IMR-90 (cell line): ENCODE results near the gene FUT9. TPM values are rescaled to one million over a fixed set of nuclear protein-coding genes. Genes with fewer than 3 reads are reported as not detected.

Source experiments
- ATAC-seq: fragments of 200-7000 bp; cut with Tn5 transposase; 2 replicates; pipeline ENCODE4 v1.9.1; 2020; ENCODE audit warnings: low read depth, mild to moderate bottlenecking, moderate library complexity
- BruUV-seq: library from RNA; stranded (reverse); fragments of 400-500 nt; replicated peaks from 2 replicates; lab custom pipeline; 2021; lab: Mats Ljungman, UMichigan
- CTCF ChIA-PET: fragments of 300-600 bp; formaldehyde crosslinking; extraction: SDS; loops from one replicate; lab custom pipeline; 2021; ENCODE audit warnings: antibody characterized with exemption; lab: Yijun Ruan, JAX
- POLR2A ChIA-PET: fragments of 300-600 bp; sonication (Branson Sonifier 250); formaldehyde crosslinking; loops from one replicate; lab custom pipeline; 2022; ENCODE audit warnings: antibody characterized with exemption; ENCODE audit not compliant: unreplicated experiment; lab: Charles Lee
- DNase-seq: peaks from one replicate; pipeline ENCODE4 v3.0.0; 2013
- H2AFZ ChIP-seq: replicated peaks from 2 replicates; pipeline ENCODE3; 2013; ENCODE audit warnings: low read length, mild to moderate bottlenecking; ENCODE audit not compliant: poor library complexity
- H2AK5ac ChIP-seq: 2 replicates; pipeline ENCODE4 v1.6.1; 2013; ENCODE audit warnings: low read depth, low read length, inconsistent platforms
- H2AK9ac ChIP-seq: replicated peaks from 2 replicates; pipeline ENCODE3; 2013; ENCODE audit warnings: mild to moderate bottlenecking, low read depth, low read length, moderate library complexity; ENCODE audit not compliant: poor library complexity
- H2BK120ac ChIP-seq: 2 replicates; pipeline ENCODE4 v1.6.1; 2013; ENCODE audit warnings: low read depth, low read length, inconsistent platforms
- H2BK15ac ChIP-seq: 3 replicates; pipeline ENCODE4 v1.6.1; 2013; ENCODE audit warnings: low read depth, low read length, inconsistent platforms
- H2BK20ac ChIP-seq: 2 replicates; pipeline ENCODE4 v1.6.1; 2013; ENCODE audit warnings: low read depth, mild to moderate bottlenecking, inconsistent platforms, low read length, moderate library complexity
- H2BK5ac ChIP-seq: 2 replicates; pipeline ENCODE4 v1.6.1; 2013; ENCODE audit warnings: mild to moderate bottlenecking, low read depth, low read length, inconsistent platforms; ENCODE audit not compliant: poor library complexity, severe bottlenecking
- H3K14ac ChIP-seq: replicated peaks from 2 replicates; pipeline ENCODE4 v1.6.1; 2013; ENCODE audit warnings: low read depth, low read length, inconsistent platforms
- H3K18ac ChIP-seq: 2 replicates; pipeline ENCODE4 v1.6.1; 2013; ENCODE audit warnings: low read depth, low read length, control low read depth
- H3K23ac ChIP-seq: 2 replicates; pipeline ENCODE4 v1.6.1; 2013; ENCODE audit warnings: low read depth, low read length, inconsistent platforms
- H3K27ac ChIP-seq: 2 replicates; pipeline ENCODE4 v1.5.1; 2013; ENCODE audit warnings: mild to moderate bottlenecking, control low read depth, low read length; ENCODE audit not compliant: insufficient read depth
- H3K27me3 ChIP-seq: 2 replicates; pipeline ENCODE4 v1.6.1; 2013; ENCODE audit warnings: low read length; ENCODE audit not compliant: control insufficient read depth, insufficient read depth
- H3K36me3 ChIP-seq: 2 replicates; pipeline ENCODE4 v1.6.1; 2013; ENCODE audit warnings: low read length, mixed read lengths; ENCODE audit not compliant: control insufficient read depth, insufficient read depth
- H3K4ac ChIP-seq: 2 replicates; pipeline ENCODE4 v1.6.1; 2013; ENCODE audit warnings: low read depth, low read length, inconsistent platforms
- H3K4me1 ChIP-seq: 2 replicates; pipeline ENCODE4 v1.6.1; 2013; ENCODE audit warnings: low read length, mixed read lengths; ENCODE audit not compliant: control insufficient read depth, insufficient read depth
- H3K4me2 ChIP-seq: 2 replicates; pipeline ENCODE4 v1.6.1; 2013; ENCODE audit warnings: low read depth, mild to moderate bottlenecking, control low read depth, low read length, moderate library complexity
- H3K4me3 ChIP-seq: 2 replicates; pipeline ENCODE4 v1.5.1; 2013; ENCODE audit warnings: low read depth, mild to moderate bottlenecking, control low read depth, low read length, moderate library complexity; ENCODE audit not compliant: insufficient read depth
- H3K56ac ChIP-seq: 2 replicates; pipeline ENCODE4 v1.6.1; 2013; ENCODE audit warnings: low read length, inconsistent platforms; ENCODE audit not compliant: insufficient read depth; ENCODE audit errors: extremely low read depth
- H3K79me1 ChIP-seq, 2 experiments: 2 replicates each; pipeline ENCODE4 v1.6.1; 2013; ENCODE audit warnings: low read length in 2 of 2, inconsistent platforms in 1 of 2, low read depth in 1 of 2
- H3K9ac ChIP-seq: 2 replicates; pipeline ENCODE4 v1.6.1; 2013; ENCODE audit warnings: low read depth, low read length, control low read depth
- H3K9me1 ChIP-seq: 2 replicates; pipeline ENCODE4 v1.6.1; 2013; ENCODE audit warnings: low read length, inconsistent platforms; ENCODE audit not compliant: insufficient read depth
- H3K9me3 ChIP-seq: 2 replicates; pipeline ENCODE4 v1.6.1; 2013; ENCODE audit warnings: low read length; ENCODE audit not compliant: control insufficient read depth, insufficient read depth
- H4K20me1 ChIP-seq: 2 replicates; pipeline ENCODE4 v1.6.1; 2013; ENCODE audit warnings: low read length, inconsistent platforms; ENCODE audit not compliant: insufficient read depth
- H4K5ac ChIP-seq: 2 replicates; pipeline ENCODE4 v1.6.1; 2013; ENCODE audit warnings: mild to moderate bottlenecking, low read depth, low read length, control low read depth
- H4K8ac ChIP-seq, 2 experiments: 2 replicates each; pipeline ENCODE4 v1.6.1; 2013; ENCODE audit warnings: low read depth in 2 of 2, low read length in 2 of 2, control low read depth in 1 of 2, inconsistent platforms in 1 of 2
- H4K91ac ChIP-seq: 2 replicates; pipeline ENCODE4 v1.6.1; 2013; ENCODE audit warnings: low read depth, low read length, inconsistent platforms; ENCODE audit not compliant: insufficient read depth
- BHLHE40 ChIP-seq: fragments of 150-350 bp; IDR thresholded peaks from 2 replicates; pipeline ENCODE4 v1.6.1; 2016; ENCODE audit warnings: mild to moderate bottlenecking, low read depth, low read length
- CEBPB ChIP-seq: IDR thresholded peaks from 2 replicates; pipeline ENCODE4 v1.6.1; 2012; ENCODE audit warnings: low read depth, low read length, improper control_type of control experiment
- CHD1 ChIP-seq: IDR thresholded peaks from 2 replicates; pipeline ENCODE4 v1.6.1; 2012; ENCODE audit warnings: low read depth, low read length, improper control_type of control experiment
- FOS ChIP-seq: fragments of 150-350 bp; IDR thresholded peaks from 2 replicates; pipeline ENCODE4 v1.6.1; 2016; ENCODE audit warnings: low read depth, low read length
- MAFK ChIP-seq: IDR thresholded peaks from 2 replicates; pipeline ENCODE4 v1.6.1; 2012; ENCODE audit warnings: low read depth, low read length, improper control_type of control experiment
- MAZ ChIP-seq: IDR thresholded peaks from 2 replicates; pipeline ENCODE4 v1.6.1; 2012; ENCODE audit warnings: low read depth, mild to moderate bottlenecking, low read length, improper control_type of control experiment, moderate library complexity, borderline replicate concordance
- MXI1 ChIP-seq: IDR thresholded peaks from 2 replicates; pipeline ENCODE4 v1.6.1; 2012; ENCODE audit warnings: low read depth, mild to moderate bottlenecking, low read length, moderate library complexity, borderline replicate concordance
- NFE2L2 ChIP-seq: fragments of 150-350 bp; IDR thresholded peaks from 2 replicates; pipeline ENCODE4 v1.6.1; 2016; ENCODE audit warnings: low read depth, mild to moderate bottlenecking, low read length
- POLR2A ChIP-seq: IDR thresholded peaks from 2 replicates; pipeline ENCODE4 v1.6.1; 2012; ENCODE audit warnings: mild to moderate bottlenecking, low read depth, low read length
- RAD21 ChIP-seq: IDR thresholded peaks from 2 replicates; pipeline ENCODE4 v1.6.1; 2012; ENCODE audit warnings: low read length, improper control_type of control experiment
- RCOR1 ChIP-seq: IDR thresholded peaks from 2 replicates; pipeline ENCODE4 v1.6.1; 2012; ENCODE audit warnings: mild to moderate bottlenecking, low read length, improper control_type of control experiment; ENCODE audit not compliant: insufficient replicate concordance
- RFX5 ChIP-seq: IDR thresholded peaks from 2 replicates; pipeline ENCODE4 v1.8.0; 2012; ENCODE audit warnings: low read depth, mild to moderate bottlenecking, low read length, moderate library complexity
- SMC3 ChIP-seq: fragments of 150-350 bp; IDR thresholded peaks from 2 replicates; pipeline ENCODE4 v1.6.1; 2016; ENCODE audit warnings: low read depth, mild to moderate bottlenecking, antibody characterized with exemption, low read length, moderate library complexity
- WGBS, 2 experiments: methylation state at CpG; one replicate each; pipeline versions ENCODE4 v1.1.5 to v1.1.7; 2013; ENCODE audit warnings: missing lambda C conversion rate in 2 of 2; ENCODE audit not compliant: insufficient read length in 1 of 2; ENCODE audit errors: extremely low coverage in 2 of 2; 5-methylcytosine and 5-hydroxymethylcytosine counted together
- dilution Hi-C: fragments of 300-500 bp; cut with HindIII; formaldehyde crosslinking; loops from one replicate; pipeline ENCODE4 v1.14.3; 2018; ENCODE audit warnings: low sequenced_read_pairs; ENCODE audit not compliant: unreplicated experiment
- in situ Hi-C: fragments of 300-500 bp; cut with MboI; formaldehyde crosslinking; loops from 3 replicates; pipeline ENCODE4 v1.14.3; 2019; ENCODE audit warnings: low sequenced_read_pairs, inconsistent platforms, mixed read lengths
- intact Hi-C: fragments of 100-400 bp; cut with micrococcal nuclease; formaldehyde crosslinking; loops from 2 replicates; pipeline ENCODE4 v1.10.0; 2022
- polyA plus RNA-seq, 3 experiments: library from polyadenylated mRNA; depleted of rRNA; stranded (reverse); fragments of >200 nt; gene quantifications; 2 replicates each; pipeline ENCODE4 v1.2.3, GENCODE V29; 2012; ENCODE audit warnings: low replicate concordance in 1 of 3
- total RNA-seq: library from RNA; depleted of rRNA; stranded (reverse); fragments of >200 nt; gene quantifications from 2 replicates; pipeline ENCODE4 v1.2.3, GENCODE V29; 2012
- TF ChIP-seq, protein P1 (sequence below): conservative IDR thresholded peaks from 2 replicates; pipeline ENCODE4 v1.5.1; 2012; ENCODE audit warnings: mild to moderate bottlenecking, low read depth, low read length, improper control_type of control experiment
- TF ChIP-seq, protein P2 (sequence below): fragments of 150-350 bp; IDR thresholded peaks from 2 replicates; pipeline ENCODE4 v1.6.1; 2017; ENCODE audit warnings: mild to moderate bottlenecking, antibody characterized with exemption, low read length, low read depth
- TF ChIP-seq, protein P3 (sequence below): fragments of 150-350 bp; IDR thresholded peaks from 2 replicates; pipeline ENCODE4 v1.6.1; 2016; ENCODE audit warnings: low read depth, mild to moderate bottlenecking, low read length, moderate library complexity, borderline replicate concordance

Gene FUT9
- total and polyA plus RNA-seq, 2 of the 4 experiments (the other 2 are of a cell fraction), result under 0.01 TPM; not detected in 1

DNA sequence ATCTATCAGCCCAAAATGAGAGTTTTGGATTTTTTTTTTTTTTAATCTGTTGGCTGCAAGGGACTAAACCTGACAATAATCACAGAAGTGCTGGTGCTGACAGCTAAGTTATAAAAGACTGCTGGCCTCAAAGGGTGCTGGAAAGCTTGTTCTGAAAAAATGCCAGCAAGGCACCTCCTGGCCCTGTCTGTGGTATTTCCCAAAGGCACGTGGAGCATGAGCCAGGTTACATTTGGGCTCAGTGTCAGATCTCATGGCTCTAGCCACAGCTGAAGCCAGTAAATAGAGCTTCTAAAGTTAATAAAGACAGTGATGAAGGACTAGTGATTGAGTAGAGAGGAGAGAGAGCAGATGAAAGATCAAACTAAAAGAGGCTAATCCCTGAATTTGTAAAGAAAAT lies 178.9 kb downstream of the FUT9 start:
- DNase-seq (no peak), ATAC-seq (no peak)
- intact Hi-C loops, result no loop called here
- Histone ChIP-seq H4K5ac (no peak overlapping the region), H3K18ac (no peak overlapping the region), H2AK9ac (no peak overlapping the region), H2BK120ac (no peak overlapping the region), H2AK5ac (no peak overlapping the region), H3K9me1 (no peaks in the 10 kb centered on the region), H3K4me3 (no peak overlapping the region), H3K56ac (no peak overlapping the region), H2BK20ac (no peak overlapping the region), H3K27me3 (no peaks in the 10 kb centered on the region), H4K91ac (no peak overlapping the region), H3K23ac (no peak overlapping the region), H3K4ac (no peak overlapping the region), H3K4me2 (no peak overlapping the region), H4K20me1 (no peaks in the 10 kb centered on the region), H4K8ac (no peak overlapping the region), H2BK15ac (no peak overlapping the region), H3K79me1 (no peaks in the 10 kb centered on the region), H3K4me1 (no peaks in the 10 kb centered on the region), H3K36me3 (no peaks in the 10 kb centered on the region), H3K9me3 (no peaks in the 10 kb centered on the region), H3K14ac (no peak overlapping the region), H3K27ac (no peak overlapping the region), H3K9ac (no peak overlapping the region), H2BK5ac (no peak overlapping the region), H2AFZ (no peak overlapping the region)
- no peak for TF ChIP-seq RCOR1
- TF ChIP-seq RFX5, result no peak
- TF ChIP-seq CEBPB, result no peak
- TF ChIP-seq POLR2A, result no peak
- no peak for TF ChIP-seq RAD21
- TF ChIP-seq, protein P1, sequence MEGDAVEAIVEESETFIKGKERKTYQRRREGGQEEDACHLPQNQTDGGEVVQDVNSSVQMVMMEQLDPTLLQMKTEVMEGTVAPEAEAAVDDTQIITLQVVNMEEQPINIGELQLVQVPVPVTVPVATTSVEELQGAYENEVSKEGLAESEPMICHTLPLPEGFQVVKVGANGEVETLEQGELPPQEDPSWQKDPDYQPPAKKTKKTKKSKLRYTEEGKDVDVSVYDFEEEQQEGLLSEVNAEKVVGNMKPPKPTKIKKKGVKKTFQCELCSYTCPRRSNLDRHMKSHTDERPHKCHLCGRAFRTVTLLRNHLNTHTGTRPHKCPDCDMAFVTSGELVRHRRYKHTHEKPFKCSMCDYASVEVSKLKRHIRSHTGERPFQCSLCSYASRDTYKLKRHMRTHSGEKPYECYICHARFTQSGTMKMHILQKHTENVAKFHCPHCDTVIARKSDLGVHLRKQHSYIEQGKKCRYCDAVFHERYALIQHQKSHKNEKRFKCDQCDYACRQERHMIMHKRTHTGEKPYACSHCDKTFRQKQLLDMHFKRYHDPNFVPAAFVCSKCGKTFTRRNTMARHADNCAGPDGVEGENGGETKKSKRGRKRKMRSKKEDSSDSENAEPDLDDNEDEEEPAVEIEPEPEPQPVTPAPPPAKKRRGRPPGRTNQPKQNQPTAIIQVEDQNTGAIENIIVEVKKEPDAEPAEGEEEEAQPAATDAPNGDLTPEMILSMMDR, result no peak
- TF ChIP-seq MAFK, result no peak
- TF ChIP-seq, protein P2, sequence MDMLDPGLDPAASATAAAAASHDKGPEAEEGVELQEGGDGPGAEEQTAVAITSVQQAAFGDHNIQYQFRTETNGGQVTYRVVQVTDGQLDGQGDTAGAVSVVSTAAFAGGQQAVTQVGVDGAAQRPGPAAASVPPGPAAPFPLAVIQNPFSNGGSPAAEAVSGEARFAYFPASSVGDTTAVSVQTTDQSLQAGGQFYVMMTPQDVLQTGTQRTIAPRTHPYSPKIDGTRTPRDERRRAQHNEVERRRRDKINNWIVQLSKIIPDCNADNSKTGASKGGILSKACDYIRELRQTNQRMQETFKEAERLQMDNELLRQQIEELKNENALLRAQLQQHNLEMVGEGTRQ, result no peak
- TF ChIP-seq MXI1, result no peak
- no peak for TF ChIP-seq BHLHE40
- TF ChIP-seq CHD1, result no peak
- TF ChIP-seq SMC3, result no peak
- TF ChIP-seq, protein P3, sequence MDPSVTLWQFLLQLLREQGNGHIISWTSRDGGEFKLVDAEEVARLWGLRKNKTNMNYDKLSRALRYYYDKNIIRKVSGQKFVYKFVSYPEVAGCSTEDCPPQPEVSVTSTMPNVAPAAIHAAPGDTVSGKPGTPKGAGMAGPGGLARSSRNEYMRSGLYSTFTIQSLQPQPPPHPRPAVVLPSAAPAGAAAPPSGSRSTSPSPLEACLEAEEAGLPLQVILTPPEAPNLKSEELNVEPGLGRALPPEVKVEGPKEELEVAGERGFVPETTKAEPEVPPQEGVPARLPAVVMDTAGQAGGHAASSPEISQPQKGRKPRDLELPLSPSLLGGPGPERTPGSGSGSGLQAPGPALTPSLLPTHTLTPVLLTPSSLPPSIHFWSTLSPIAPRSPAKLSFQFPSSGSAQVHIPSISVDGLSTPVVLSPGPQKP, result no peak
- no peak for TF ChIP-seq FOS
- TF ChIP-seq MAZ, result no peak
- TF ChIP-seq NFE2L2, result no peak
- dilution Hi-C loops, result no loop called here
- in situ Hi-C loops, result no loop called here
- POLR2A ChIA-PET, result no interaction called here
- CTCF ChIA-PET, result no interaction called here
- BruUV-seq, result no TSS peak
- WGBS, 2 experiments, result no CpG with 5 or more reads among the region's 1 CpG
